ENCODE results near the gene IGSF23. TPM values are rescaled to one million over a fixed set of nuclear protein-coding genes. Genes with fewer than 3 reads are reported as not detected.
A peak's percentile ranks its signal among the peaks of the same experiment; 100 is the strongest.

IGSF23 gene
- total RNA-seq, 1 experiment from 2014 or later = not detected

- CTCF ChIA-PET = interaction anchor here (0.6 kb wide), 1 partner anchor 1727 kb away, joined by 5 read pairs; no protein-coding TSS in a partner anchor
- H3K4me3 Mint-ChIP-seq (ENCODE audit: low read depth, unreplicated experiment) = no peak overlapping the region
- intact Hi-C loops (cut with micrococcal nuclease; ENCODE audit: unreplicated experiment) = no loop called here
- TF ChIP-seq CTCF (IDR thresholded peaks at IDR 0.05; ENCODE audit: unreplicated experiment) = no peak
- peak overlapping the region; percentile 71 for H3K27ac Mint-ChIP-seq (ENCODE audit: unreplicated experiment)
- no peaks in the 10 kb centered on the region for H3K27me3 Mint-ChIP-seq (ENCODE audit: unreplicated experiment)
- BruUV-seq (replicated peaks) = no TSS peak
- H3K4me1 Mint-ChIP-seq (ENCODE audit: low read depth, unreplicated experiment) = peaks cover 74% of the 10 kb centered on the region
- DNase-seq = no peak
- no peaks in the 10 kb centered on the region for H3K9me3 Mint-ChIP-seq (ENCODE audit: low read depth, unreplicated experiment)
- H3K36me3 Mint-ChIP-seq (ENCODE audit: insufficient read depth, unreplicated experiment) = peaks cover 94% of the 10 kb centered on the region
Observed at GRCh38 chr19:44649578-44650145, 36.3 kb downstream of the IGSF23 start.

- H3K27ac Mint-ChIP-seq (ENCODE audit: unreplicated experiment) = peak overlapping the region; percentile 43
- BruUV-seq (replicated peaks) = no TSS peak
Observed at GRCh38 chr19:44653343-44653742, 40.0 kb downstream of the IGSF23 start.

GRCh38 chr19:44653977-44654774, 40.8 kb downstream of the IGSF23 start:
- peak; percentile 88 for TF ChIP-seq CTCF (IDR thresholded peaks at IDR 0.05; ENCODE audit: unreplicated experiment)
- H3K27ac Mint-ChIP-seq (ENCODE audit: unreplicated experiment) = peak overlapping the region; percentile 43
- H3K4me1 Mint-ChIP-seq (ENCODE audit: low read depth, unreplicated experiment) = peaks cover 73% of the 10 kb centered on the region
- CTCF ChIA-PET = interaction anchor here (0.6 to 5.1 kb wide), 16 partner anchors 9 to 124 kb away, joined by 3 to 40 read pairs (median 4); partner anchors contain the start of gene PVR
- intact Hi-C loops (cut with micrococcal nuclease; ENCODE audit: unreplicated experiment) = no loop called here
- peak; percentile 91 for DNase-seq
- H3K4me3 Mint-ChIP-seq (ENCODE audit: low read depth, unreplicated experiment) = peak overlapping the region; percentile 33
- no TSS peak for BruUV-seq (replicated peaks)
- H3K9me3 Mint-ChIP-seq (ENCODE audit: low read depth, unreplicated experiment) = no peaks in the 10 kb centered on the region
- H3K36me3 Mint-ChIP-seq (ENCODE audit: insufficient read depth, unreplicated experiment) = peaks cover 96% of the 10 kb centered on the region
- H3K27me3 Mint-ChIP-seq (ENCODE audit: unreplicated experiment) = no peaks in the 10 kb centered on the region

More at GRCh38 chr19:44653343-44653742, 40.0 kb downstream of the IGSF23 start:
- H3K27me3 Mint-ChIP-seq (ENCODE audit: unreplicated experiment) = no peaks in the 10 kb centered on the region
- peaks cover 96% of the 10 kb centered on the region for H3K36me3 Mint-ChIP-seq (ENCODE audit: insufficient read depth, unreplicated experiment)
- H3K9me3 Mint-ChIP-seq (ENCODE audit: low read depth, unreplicated experiment) = no peaks in the 10 kb centered on the region
- intact Hi-C loops (cut with micrococcal nuclease; ENCODE audit: unreplicated experiment) = no loop called here
- CTCF ChIA-PET = interaction anchor here (5.1 kb wide), 1 partner anchor 82 kb away, joined by 40 read pairs; no protein-coding TSS in a partner anchor
- H3K4me1 Mint-ChIP-seq (ENCODE audit: low read depth, unreplicated experiment) = peaks cover 82% of the 10 kb centered on the region
- DNase-seq = no peak
- no peak overlapping the region for H3K4me3 Mint-ChIP-seq (ENCODE audit: low read depth, unreplicated experiment)
- TF ChIP-seq CTCF (IDR thresholded peaks at IDR 0.05; ENCODE audit: unreplicated experiment) = no peak

- peak; percentile 77 for DNase-seq
- intact Hi-C loops (cut with micrococcal nuclease; ENCODE audit: unreplicated experiment) = loop anchor here (1.0 kb wide), 2 partner anchors 69 to 80 kb away; no protein-coding TSS in a partner anchor
- Mint-ChIP-seq H3K36me3 (ENCODE audit: insufficient read depth, unreplicated experiment) (peaks cover 98% of the 10 kb centered on the region), H3K27me3 (ENCODE audit: unreplicated experiment) (no peaks in the 10 kb centered on the region), H3K27ac (ENCODE audit: unreplicated experiment) (peak overlapping the region; percentile 84), H3K9me3 (ENCODE audit: low read depth, unreplicated experiment) (no peaks in the 10 kb centered on the region), H3K4me1 (ENCODE audit: low read depth, unreplicated experiment) (peaks cover 52% of the 10 kb centered on the region), H3K4me3 (ENCODE audit: low read depth, unreplicated experiment) (peak overlapping the region; percentile 11)
- BruUV-seq (replicated peaks) = no TSS peak
- TF ChIP-seq CTCF (IDR thresholded peaks at IDR 0.05; ENCODE audit: unreplicated experiment) = peak; percentile 96
- CTCF ChIA-PET = interaction anchor here (0.5 to 5.1 kb wide), 7 partner anchors 15 to 91 kb away, joined by 3 to 40 read pairs (median 9); no protein-coding TSS in a partner anchor
Observed at GRCh38 chr19:44657211-44657921, 44.0 kb downstream of the IGSF23 start.

Data from Calu3 (cell line).